ENCODE measurements around the gene WDR37.

The WDR37 gene

GRCh38 chr10:1078668-1079067 lies 22.5 kb downstream of the WDR37 start:
- no peak for DNase-seq

- DNase-seq = no peak
Observed at GRCh38 chr10:1083581-1083980, 27.4 kb downstream of the WDR37 start.

- DNase-seq = no peak
Observed at GRCh38 chr10:1084011-1084950, 28.1 kb downstream of the WDR37 start.

- DNase-seq = no peak
Observed at GRCh38 chr10:1085258-1085657, 29.1 kb downstream of the WDR37 start.

GRCh38 chr10:1086787-1087186 lies 30.6 kb downstream of the WDR37 start:
- no peak for DNase-seq

- DNase-seq = no peak
Observed at GRCh38 chr10:1089017-1089689, 33.0 kb downstream of the WDR37 start.

- DNase-seq = no peak
Observed at GRCh38 chr10:1090696-1091095, 34.5 kb downstream of the WDR37 start.

- no peak for DNase-seq
Observed at GRCh38 chr10:1093696-1094095, 37.5 kb downstream of the WDR37 start.

- DNase-seq = no peak
Observed at GRCh38 chr10:1094112-1095057, 38.2 kb downstream of the WDR37 start.

- no peak for DNase-seq
Observed at GRCh38 chr10:1095498-1095897, 39.3 kb downstream of the WDR37 start.

- no peak for DNase-seq
Observed at GRCh38 chr10:1096287-1096889, 40.2 kb downstream of the WDR37 start.

- DNase-seq = no peak
Observed at GRCh38 chr10:1097436-1097835, 41.3 kb downstream of the WDR37 start.

GRCh38 chr10:1100143-1100542 lies 44.0 kb downstream of the WDR37 start:
- DNase-seq = no peak

- DNase-seq = no peak
Observed at GRCh38 chr10:1100691-1101368, 44.6 kb downstream of the WDR37 start.

GRCh38 chr10:1101946-1102345 lies 45.8 kb downstream of the WDR37 start:
- DNase-seq = no peak

GRCh38 chr10:1102416-1102815 lies 46.2 kb downstream of the WDR37 start:
- no peak for DNase-seq

GRCh38 chr10:1102831-1103230 lies 46.6 kb downstream of the WDR37 start:
- DNase-seq = peak; percentile 38

- no peak for DNase-seq
Observed at GRCh38 chr10:1103551-1103950, 47.4 kb downstream of the WDR37 start.

GRCh38 chr10:1104971-1105370 lies 48.8 kb downstream of the WDR37 start:
- no peak for DNase-seq

- DNase-seq = no peak
Observed at GRCh38 chr10:1107004-1107403, 50.8 kb downstream of the WDR37 start.

GRCh38 chr10:1107679-1108078 lies 51.5 kb downstream of the WDR37 start:
- DNase-seq = no peak

Data from EL (cell line).